Activated T-cell treated with anti-CD3 and anti-CD28 coated beads for 24 hours (primary cell): ENCODE measurements around the gene CLCNKA.
A peak's percentile ranks its signal among the peaks of the same experiment; 100 is the strongest.
"Not testable (repeated sequence)": the region's sequence is repeated elsewhere in the genome, so short reads cannot be mapped to it uniquely, and the experiment has no call there.

ENCODE experiments used
- DNase-seq: peaks from one replicate; pipeline ENCODE4 v3.0.0-alpha.2; 2020; ENCODE audit warnings: low read depth

The CLCNKA gene

DNA sequence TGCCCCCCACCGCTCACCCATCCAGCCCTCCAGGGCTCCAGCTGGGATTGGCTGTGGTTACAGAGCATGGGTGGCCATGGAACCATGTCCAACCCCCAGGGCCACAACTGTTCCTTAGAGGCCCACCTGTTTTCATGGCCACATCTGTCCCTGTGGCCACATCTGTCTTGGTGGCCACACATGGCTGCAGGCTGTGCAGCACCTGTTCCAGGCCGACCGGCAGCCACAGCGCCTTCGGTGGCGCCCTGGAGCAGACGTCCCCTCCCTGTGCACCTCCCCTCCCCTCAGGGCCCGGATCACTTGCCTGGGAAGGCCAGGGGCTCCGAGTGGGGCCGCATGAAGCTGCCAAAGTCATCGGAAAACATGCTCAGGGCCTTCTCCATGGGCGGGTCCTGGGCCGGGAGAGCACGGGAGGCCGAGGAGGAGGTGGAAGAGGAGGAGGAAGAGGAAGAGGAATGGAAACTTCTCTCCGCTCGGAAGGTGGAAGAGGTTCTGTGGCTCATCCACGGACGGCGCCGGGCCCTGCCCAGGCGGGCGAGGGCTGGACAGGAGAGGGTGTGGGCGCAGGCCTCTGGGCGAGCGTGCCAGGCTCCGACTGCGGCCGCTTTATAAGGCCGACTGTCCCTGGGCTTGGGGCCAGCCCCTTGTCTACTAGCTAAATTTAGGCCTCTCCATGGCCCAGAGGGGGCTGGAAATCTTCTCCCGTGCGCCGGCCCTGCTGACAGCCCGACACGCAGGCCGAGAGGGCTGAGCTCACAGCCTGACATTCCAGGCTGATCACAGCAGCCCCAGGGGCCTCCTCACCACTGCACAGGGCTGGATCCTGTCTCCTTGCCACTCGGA is 4.2 kb upstream of the CLCNKA start, which contains the start of gene HSPB7:
TSS of gene HSPB7 (minus strand) at position 583 of the 843 bp plus-strand sequence. CDS start at position 503, 80 bp downstream.
- no peak for DNase-seq

DNA sequence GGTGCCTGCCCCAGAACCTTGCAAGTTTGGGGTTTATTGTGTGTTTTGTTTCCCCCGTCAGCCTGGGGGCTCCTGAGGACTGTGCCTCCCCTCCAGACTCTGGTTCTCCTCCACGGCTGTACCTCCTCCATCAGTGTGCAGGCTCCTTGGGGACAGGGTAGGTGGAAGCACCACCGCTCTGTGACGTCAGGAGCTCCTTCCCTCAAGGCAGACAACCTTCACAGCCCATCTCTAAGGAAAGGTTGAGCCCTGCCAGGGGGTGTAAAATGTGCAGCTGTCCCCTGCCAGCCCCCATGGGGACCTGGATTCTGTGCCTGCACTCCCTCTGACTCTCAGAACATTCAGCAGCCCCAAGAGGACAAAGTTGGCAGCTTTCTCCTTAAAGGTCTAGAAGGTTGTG is 3.5 kb upstream of the CLCNKA start:
- DNase-seq, result no peak

DNA sequence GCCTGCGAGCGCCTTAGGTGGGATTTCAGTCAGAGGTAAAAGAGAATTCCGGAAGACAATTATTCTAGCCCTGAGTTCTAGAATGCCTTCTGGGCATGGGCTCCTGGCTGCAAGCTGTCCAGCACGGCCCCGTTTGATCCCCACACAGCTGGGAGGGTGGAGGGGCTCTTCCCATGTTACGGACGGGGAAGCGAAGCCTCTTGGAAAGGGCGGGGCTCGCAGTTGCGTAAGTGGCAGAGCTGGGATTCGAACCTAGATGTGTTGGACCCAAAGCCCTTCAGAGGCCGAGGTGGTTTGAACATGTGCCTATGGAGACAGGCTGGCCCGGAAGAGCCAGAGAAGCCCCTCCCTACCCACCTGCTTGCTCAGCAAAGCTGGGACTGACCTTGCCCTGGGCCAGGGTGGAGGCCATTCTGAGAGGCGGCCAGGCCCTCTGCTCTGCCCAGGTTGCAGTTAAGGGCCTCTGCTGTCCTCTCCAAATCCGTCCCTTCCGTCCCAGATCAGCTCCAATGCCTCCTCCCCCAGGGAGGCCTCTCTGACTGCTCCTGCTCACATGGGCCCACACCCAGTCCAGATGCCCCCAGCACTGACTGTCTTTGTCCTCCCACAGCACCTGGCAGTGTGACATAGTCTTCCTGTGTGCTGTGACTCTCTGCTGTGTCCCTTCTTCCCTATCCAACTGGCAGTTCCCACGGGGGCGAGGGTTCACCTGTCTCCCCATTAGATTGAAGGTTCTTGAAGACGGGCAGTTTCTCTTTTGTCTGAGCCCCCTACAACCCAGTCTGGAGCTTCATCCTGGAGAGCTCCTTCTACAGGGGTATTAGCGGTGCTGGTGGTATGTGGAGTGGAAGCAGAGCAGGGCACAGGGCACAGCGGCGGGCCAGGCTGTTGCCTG is 2.8 kb upstream of the CLCNKA start:
- DNase-seq, result no peak

DNA sequence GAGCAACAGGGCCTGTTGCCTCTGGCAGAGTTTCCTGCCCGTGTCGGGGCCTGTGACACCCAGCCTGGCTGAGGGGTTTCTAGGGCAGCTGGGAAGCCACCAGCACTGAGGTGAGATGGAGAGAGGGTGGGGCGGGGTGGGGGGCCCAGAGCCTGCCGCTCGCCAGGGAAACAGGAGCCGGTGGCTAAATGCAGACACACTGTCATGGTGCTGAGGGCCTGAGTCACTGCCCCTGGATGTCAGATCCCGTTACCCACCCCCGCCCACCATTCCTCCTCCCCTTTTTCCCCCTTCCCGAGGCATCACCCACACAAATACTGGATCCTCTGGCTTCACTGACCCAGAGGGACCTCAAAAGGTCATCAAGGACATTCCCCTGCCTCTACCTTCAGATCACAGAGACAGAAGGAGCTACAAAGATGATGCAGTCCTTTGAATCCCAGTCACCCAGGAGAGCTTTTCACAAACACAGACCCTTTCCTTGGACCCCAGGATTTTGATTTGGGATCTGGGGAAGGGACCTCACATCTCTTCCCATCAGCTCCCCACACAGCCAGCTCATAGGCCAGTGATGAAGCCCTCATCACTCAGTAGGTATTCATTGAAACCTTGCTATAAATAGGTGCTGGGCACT is 2.1 kb upstream of the CLCNKA start:
- no peak for DNase-seq

DNA sequence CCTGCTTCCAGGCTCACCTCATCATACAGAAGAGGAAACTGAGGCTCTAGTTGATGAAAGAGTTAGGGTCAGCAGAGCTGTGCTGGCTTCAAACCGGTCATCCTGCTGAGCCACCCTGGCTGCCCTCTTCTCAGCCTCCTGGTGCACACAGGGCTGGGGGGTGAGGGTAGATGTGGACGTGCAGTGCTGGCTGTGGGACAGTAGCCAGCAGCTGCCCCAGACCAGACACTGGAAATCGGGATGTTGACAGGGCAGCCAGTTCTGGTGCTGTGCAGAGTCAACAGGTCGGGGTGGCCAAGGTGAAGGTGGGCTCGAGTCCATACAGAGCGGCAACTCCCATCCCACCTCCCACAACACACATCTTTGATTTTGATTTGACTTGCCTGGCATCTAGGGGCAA is 1.5 kb upstream of the CLCNKA start:
- no peak for DNase-seq

DNA sequence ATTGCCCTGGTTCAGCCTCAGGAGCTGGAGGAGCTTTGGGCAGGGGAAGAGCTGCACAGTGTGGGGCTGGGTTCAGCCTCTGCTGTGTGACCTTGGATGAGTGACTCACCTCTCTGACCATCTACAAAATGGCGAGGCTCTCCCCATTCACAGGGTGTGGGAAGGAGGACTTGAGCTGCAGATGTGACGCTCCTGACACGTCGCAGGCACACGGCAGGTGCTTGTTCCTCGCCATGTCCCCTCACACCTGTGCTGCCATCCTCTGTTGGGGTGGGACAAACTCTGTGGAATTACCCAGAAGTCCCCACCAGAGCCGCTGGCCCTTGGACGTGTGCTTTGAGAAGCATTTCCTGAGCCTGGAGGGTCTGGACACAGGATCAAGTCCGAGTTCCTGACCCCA is 958 bp upstream of the CLCNKA start:
- not testable (repeated sequence) for DNase-seq

DNA sequence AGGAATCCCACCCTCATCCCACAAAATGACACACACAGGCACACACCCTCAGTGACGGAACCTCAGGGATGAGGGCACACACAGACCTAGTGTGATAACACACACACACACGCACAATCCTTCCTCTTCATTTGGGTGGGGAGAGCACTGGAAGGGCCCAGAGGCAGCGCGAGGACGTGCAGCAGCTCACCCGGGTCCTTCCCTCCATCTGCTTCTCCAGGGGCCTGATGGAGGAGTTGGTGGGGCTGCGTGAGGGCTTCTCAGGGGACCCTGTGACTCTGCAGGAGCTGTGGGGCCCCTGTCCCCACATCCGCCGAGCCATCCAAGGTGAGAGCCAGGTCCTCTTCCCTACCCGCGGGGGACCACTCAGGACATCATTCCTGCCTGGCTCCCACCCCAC is 557 bp downstream of the CLCNKA start:
- no peak for DNase-seq

DNA sequence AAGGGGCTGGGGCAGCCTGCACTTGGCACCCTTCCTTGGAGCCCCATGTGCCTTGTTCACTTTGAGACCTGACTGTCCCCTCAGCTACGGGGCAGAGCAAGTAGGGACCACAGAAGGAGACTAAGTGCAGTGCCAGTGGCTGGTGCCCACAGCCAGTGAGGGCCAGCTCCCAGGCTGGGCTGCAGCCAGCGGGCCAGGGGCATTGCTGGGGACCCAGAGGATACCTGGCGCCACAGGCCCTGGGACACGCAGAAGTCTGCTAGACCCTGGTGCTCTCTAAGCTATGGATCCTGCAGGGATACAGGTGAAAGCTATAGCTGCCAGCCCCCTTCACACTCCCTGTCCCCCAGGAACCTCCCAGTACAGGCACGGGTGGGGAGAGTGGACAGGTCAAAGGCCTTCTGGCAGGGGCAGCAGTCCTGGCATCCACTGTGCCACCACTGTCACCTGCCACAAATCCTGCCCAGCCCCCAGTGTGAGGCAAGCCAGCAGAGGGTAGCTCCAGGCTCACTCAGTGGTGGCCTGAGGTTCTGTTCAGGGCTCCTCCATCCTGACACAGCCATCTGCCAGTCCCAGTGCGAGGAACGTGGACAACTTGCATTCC is 1.3 kb downstream of the CLCNKA start:
- no peak for DNase-seq

DNA sequence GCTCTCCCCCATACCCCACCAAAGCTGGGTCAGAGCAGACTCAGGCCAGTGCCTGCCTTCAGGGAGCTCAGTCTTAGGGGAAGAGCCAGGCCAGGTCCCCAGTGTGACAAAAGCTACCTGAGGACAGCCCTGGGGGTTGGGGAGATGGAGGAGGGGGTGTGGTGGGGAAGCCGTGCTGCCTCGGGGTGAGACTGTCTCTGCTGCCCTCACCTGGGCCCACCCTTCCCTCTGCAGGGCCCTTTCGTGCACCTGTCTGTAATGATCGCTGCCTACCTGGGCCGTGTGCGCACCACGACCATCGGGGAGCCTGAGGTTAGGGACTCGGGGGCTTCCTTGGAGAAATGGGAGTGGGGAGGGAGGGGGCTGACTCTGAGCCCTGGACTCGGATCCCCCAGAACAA is 4.5 kb downstream of the CLCNKA start:
- DNase-seq, result not testable (repeated sequence)

DNA sequence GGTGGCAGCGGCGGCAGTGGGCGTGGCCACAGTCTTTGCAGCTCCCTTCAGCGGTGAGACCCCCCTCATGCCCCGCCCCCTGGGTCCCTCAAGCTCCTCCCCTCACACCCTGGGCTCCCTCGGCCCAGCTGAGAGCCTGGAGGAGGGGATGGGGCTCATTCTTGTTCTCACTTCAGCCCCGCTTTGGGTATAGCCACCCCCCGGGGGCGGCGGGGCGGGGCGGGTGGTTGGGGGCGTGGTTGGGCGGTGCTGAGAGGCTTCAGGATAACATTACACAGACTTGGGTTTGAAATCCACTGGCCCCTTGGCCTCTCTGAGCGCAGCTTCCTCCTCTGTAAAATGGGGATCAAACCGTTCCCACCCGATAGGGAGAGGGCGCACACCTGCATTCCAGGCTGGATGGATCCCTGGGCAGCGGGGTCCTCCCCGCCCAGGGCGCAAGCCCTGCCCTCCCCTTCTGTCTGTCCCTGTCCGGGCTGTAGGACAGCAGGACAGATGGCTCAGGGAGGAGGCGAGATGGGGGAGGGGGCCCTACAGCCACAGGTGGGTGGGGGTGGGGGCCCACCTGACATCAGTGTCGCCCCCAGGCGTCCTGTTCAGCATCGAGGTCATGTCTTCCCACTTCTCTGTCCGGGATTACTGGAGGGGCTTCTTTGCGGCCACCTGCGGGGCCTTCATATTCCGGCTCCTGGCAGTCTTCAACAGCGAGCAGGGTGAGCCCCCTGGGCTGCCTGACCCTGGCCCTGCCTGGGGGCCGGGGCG is 5.1 kb downstream of the CLCNKA start:
- DNase-seq, result no peak

DNA sequence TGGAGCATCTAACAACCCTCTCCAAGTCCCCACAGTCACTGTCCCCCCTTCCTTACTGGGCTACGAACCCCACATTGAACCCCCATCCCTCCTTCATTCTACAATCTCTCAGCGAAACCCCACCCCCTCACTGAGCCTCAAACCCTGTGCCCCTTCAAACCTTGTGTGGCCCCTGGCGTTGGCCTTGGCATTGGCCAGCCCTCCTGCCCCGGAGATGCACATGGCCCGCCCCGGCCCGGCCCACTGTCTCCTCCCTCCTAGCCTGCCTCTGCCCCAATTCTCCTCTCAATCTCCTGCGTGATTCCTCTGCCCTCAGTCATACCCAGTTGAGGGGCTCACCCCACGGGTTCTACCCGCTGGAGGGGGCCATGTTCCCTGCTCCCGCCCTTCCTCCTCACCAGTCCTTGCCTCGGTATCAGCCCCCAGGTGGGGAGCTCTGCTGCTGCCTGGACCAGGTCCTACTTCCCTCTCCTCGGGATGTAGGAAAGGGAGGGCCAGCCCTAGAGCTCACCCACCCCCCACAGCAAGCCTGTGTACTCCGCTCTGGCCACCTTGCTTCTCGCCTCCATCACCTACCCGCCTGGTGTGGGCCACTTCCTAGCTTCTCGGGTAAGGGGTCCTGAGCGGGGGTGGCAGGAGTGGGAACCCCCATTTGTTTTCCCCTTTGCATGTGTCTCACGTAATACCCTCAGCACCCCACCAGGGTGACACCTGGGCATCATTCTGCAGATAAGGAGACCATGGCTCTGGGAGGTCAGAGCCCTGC is 6.6 kb downstream of the CLCNKA start:
- no peak for DNase-seq

DNA sequence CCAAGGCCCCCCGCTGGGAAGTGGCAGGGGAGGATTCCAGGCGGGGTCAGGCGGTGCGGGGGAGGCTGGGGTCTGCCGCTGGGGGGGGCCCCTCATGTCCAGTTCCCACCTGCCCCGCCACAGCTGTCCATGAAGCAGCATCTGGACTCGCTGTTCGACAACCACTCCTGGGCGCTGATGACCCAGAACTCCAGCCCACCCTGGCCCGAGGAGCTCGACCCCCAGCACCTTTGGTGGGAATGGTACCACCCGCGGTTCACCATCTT is 7.1 kb downstream of the CLCNKA start:
- not testable (repeated sequence) for DNase-seq

DNA sequence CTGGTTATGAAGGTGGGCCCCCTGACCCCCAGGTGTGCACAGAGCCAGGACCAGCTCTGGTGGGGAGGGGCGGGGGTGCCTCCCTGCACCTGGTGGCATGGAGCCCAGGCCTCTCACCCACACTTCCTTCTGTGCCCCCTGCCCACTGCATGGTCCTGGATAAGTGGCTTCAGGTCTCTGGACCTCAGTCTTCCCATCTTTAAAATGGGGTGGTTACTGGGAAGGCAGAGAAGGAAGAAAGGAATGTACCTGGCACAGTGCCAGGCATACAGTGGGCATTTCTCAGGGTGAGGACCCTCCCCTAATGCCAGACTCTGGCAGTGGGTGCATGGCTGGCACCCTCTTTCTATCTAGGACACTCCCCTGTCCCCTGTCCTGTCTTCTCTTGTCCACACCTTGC is 7.5 kb downstream of the CLCNKA start:
- no peak for DNase-seq

DNA sequence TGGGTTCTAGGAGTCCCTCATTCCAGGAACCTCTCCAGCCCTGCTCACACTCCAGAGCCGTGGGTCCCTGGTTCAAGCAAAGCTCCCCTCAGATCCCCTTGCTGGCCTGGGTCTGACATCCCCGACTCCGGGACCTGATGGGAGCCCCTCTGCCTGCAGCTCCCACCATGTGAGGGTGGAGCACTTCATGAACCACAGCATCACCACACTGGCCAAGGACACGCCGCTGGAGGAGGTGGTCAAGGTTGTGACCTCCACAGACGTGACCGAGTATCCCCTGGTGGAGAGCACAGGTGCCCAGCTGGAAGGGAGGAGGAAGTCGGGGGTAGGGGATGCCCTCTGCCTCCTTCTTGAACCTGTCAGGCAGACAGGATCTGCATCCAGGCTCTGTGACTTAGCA is 9.7 kb downstream of the CLCNKA start:
- DNase-seq, result no peak

DNA sequence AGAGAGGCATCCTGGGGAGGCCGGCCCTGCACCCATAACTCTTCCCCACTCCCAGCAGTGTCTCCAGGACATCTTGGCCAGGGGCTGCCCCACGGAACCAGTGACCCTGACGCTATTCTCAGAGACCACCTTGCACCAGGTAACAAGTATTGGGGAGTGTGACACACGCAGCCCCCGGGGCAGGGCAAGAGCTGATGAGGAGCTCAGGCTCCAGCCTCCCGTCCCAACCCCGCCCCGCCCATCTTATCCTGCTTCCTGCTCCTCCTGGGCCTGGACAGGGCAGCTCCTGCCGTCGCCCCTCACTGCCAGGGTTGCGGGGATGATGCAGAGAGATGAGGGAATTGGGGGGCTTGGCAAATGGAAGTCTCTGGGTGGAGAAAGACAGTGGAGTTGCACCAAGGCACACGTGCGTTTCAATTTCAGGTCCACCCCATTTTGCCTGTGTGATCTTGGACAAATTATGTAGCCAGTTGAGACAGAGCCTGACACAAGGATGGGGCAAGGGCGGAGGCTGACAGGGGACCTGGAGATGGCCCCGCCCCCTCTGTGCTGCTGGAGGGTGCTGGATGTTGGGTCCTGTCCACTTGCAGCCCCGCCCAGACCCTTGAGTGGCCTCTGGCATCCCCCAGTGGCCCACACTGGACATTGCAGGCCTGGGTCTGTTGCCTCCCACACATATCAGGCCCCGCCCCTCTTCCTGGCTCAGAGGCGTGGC is 10.7 kb downstream of the CLCNKA start:
- DNase-seq, result peak; percentile 42

DNA sequence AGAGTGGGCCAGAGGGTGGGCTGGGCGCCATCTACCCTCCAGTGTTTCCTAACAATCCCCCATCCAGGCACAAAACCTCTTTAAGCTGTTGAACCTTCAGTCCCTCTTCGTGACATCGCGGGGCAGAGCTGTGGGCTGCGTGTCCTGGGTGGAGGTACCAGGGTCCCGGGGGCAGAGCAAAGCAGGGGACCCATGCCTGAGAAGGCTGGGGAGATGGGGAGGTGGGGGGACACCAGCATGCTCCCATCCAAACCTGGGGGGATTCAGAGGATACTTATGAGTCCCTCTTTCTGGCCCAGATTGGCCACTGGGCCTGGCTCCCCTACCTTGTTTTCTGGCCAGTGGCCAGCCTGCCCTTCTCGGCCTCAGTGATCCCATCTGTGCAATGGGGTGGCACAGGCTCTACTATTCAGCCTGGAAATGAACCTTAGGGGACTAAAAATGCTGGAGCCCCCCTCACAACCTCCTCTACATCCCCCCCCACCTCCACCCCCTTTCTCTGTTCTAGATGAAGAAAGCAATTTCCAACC is 11.3 kb downstream of the CLCNKA start:
- not testable (repeated sequence) for DNase-seq

DNA sequence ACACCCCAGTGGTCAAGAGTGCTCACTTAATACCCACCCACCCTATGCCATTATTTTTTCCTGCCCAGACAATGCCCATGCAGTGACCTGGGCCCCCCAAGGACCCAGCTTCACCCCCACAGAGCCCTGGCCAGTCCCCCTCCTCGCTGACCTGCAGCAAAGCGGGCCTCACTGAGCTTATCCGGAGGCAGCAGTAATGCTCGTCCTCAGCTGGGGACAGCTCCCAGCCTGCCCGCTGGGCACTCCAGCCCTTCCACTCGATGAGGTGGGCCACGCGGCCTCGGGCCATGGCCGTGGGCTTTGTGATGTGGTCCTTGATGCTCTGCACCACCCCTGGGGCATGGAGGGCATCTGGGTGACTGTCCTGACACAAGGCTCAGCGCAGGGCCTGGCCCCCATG is 14.6 kb downstream of the CLCNKA start:
- DNase-seq, result not testable (repeated sequence)

DNA sequence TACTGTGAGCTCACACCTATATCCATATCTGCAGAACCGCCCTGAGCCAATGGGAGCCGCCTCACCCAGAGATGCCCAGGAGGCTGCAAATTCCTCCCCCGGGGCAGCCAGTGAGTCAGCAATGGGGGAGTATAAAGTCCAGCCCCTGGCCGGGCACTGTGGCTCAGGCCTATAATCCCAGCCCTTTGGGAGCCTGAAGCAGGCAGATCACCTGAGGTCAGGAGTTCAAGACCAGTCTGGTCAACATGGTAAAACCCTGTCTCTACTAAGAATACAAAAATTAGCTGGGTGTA is 16.7 kb downstream of the CLCNKA start:
- DNase-seq, result no peak

DNA sequence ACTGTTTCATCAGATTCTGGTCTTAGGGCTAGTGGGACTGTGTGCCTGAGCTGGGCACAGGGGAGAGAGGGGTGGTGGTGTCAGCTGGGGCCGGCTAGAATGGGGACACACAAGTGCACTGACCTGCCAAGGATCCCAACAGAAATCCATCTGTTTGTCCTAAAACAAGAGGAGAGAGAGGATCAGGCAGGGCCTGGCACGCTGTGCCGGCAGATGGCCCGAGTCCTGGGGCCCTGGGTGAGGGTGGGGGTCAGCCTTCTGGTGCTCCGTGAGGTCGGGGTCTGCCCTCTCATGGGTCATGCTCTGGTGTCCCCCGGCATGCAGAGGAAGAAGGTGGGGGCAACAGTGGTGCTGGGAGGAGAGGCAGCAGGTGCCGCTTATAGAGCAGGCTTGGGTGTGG is 18.0 kb downstream of the CLCNKA start:
- DNase-seq, result not testable (repeated sequence)

DNA sequence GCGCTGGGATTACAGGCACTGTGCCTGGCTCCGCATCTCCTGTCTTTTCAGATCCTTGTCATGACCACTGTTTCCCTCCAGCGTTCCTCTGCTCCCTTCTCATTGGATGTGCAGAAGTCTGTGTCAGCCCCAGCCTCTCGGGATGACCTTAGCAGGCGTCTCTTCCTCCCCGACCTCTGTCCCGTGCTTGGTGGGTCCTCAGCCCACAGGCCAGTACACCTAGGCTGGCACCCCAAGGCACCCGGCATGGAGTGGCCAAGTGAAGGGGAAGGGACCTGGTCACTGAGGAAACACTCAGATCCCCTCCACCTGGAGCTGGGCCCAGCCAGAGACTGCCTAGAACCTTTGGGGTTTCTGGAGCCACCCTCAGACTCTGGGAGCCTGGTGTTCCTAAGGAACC is 19.4 kb downstream of the CLCNKA start:
- no peak for DNase-seq
